HG03039 (cell line): ENCODE measurements around the gene PRCD.
"Not testable (repeated sequence)": the region's sequence is repeated elsewhere in the genome, so short reads cannot be mapped to it uniquely, and the experiment has no call there.

Source experiments
- ATAC-seq: cut with Tn5 transposase; IDR thresholded peaks from one replicate; pipeline ENCODE4 v1.9.1; 2021; ENCODE audit warnings: mild to moderate bottlenecking, moderate library complexity; ENCODE audit not compliant: unreplicated experiment

Gene PRCD

DNA sequence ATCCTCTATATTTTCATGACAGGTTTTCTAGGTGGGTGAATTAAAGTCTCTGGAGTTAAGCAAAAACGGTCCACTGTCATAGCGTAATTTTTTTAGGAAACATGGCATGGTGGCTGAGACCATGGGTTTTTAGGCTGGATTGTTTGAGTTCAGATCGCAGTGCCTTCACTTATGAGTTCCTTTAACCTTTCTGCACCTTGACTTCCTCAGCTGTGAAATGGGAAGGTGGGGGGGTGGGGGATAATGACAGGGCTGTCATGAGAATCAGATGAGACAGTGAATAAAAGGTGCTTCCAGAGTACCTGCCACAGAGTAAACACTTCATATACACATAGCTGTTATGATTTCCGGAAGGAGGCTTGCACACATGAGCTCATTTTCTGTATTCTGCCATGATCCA, 11.8 kb downstream of the PRCD start:
- no peak for ATAC-seq

DNA sequence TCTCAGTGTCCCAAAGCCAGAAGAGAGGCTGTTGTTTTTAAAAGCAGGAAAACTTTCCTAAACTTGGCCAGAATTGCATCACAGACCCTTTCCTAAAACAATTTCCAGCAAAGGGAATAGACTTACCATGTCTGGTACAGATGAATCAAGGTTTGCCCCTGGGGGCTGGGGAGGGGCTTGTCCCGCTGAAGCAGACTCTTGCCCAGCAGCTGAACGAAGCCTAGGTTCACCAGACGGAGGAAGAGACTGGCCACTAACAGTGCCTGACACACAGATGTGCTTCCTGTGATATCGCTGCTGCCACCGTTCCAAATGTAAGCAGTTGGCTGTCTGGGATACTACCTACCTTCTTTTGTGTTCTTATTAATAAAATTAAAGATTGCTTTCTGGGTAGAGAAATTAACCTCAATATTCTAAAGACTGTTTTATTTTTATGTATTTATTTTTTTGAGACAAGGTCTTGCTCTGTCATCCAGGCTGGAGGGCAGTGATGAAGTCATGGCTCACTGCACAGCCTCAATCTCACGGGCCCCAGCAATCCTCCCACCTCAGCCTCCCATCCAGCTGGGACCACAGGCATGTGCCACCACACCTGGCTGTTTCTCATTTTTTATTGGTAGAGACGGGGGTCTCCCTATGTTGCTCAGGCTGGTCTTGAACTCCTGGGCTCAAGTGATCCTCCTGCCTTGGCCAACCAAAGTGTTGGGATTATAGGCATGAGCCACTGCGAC, 13.5 kb downstream of the PRCD start:
- ATAC-seq = no peak

DNA sequence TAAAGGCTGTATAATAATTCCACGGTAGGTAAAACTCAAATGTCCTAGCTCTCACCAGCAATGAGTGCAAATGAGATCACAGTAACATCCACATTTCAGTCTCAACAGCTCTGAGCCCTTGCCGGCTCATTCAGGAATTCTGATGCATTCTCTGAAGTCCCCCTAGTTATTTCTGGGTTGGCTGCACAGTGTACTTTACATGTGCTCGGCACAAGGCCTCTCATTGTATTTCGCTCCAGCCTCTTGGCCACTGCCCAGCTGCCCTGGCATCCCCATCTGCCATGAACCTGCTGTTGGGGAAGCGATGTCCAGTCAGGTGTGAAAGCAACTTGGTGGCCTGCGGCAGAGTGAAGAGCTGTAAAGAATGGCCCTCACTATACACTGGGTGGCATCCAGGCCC, 14.3 kb downstream of the PRCD start:
- no peak for ATAC-seq

DNA sequence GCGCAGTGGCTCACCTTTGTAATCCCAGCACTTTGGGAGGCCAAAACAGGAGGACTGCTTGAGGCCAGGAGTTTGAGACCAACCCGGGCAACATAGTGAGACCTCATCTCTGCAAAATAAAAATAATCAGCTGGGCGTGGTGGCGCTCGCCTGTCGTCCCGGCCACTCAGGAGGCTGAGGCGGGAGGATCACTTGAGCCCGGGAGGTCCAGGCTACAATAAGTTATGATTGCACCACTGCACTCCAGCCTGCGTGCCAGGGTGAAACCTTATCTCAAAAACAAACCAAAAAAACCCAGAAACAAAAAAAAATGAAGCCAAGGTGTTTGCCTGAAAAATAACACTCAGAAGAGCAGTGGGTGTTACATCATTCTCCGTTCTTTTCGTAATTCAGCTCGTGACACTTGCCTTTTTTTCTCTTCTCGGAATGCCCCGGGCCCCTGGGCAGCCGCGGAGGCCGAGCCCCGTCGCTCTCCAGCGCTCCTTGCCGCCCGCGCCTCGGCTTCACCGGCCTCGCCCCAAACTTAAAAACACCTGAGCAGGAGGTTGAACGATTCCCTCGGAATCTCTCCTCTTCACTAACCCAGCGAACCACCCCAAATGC, 17.0 kb downstream of the PRCD start:
- no peak for ATAC-seq

DNA sequence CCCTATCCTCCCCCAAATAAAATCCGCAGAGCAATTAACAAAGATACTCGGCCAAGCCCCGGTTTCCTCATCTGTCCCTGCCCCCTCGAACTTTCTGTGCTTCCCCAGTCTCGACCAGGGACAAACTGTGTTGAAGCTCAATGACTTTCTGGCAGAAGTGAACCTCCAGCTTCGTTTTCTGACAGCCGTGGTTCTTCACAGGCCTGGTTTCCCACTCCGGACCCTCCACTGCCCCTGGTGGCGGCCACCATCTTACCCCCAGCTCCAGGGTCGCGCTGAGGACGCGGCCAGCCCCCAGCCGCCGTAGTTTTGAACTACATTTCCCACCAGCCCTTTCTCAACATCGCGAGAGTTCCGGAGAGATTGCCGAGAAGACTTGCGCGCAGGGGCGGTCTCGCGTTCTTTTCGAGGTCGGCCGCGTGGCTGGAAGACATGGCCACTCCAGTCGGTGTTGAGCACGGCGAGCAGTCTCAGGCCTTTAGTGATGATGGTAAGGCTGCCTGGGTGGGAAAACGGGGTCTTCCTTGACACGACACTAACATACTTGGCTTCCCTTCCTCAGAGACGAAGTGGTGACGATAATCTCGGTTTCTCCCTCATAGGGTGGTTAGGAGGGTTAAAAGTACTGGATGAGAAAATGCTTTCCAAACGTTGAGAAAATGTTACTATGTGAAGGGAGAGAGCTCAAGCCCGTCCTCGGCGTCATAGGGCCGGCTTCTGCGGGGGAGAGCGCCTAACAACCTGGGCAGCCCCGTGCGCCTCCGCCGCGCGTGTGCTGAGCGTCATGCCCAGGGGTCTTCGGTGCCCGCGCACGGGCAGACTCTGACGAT, 17.7 kb downstream of the PRCD start:
- peak; percentile 75 for ATAC-seq

DNA sequence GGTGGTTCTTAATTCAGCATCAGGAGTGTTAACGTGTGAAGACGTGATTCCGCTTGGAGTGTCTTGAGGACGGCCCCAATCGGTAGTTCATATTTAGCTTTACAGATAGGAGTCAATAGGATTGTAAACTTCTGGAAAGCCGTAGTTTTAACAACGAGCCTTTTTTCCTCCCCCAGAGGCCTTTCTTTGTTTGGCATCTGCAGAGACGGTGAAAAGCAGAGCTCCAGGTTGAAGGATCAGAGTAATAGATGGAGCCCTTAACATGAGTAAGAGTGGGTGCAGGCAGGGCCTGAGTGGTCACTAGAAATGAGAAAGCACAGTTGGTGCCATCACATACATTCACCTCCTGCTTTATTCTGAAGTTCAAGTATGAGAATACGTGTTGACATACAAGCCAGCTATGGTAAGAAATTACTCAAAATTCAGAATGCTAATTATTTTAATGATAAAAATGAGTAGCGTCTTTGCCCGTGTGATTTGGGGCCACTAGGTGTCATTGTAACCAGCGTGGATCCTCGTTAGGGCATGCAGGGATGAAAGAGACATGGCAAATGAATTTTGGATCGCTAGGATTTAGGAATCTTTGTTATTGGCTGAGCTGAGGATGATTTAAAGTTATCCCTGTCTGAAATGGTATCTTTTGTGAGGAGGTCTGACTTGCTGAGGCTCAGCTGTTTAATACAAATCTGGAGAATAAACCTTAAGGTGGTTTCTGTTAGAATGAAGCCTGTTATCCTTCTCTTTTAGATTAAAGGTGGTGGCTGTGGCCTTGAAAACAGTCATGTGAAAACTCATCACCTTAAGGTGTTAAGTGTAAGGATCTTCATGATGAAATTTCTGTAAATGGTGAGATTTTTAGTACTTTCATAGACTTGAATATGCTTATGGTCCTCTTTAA, 18.6 kb downstream of the PRCD start:
- ATAC-seq = no peak

DNA sequence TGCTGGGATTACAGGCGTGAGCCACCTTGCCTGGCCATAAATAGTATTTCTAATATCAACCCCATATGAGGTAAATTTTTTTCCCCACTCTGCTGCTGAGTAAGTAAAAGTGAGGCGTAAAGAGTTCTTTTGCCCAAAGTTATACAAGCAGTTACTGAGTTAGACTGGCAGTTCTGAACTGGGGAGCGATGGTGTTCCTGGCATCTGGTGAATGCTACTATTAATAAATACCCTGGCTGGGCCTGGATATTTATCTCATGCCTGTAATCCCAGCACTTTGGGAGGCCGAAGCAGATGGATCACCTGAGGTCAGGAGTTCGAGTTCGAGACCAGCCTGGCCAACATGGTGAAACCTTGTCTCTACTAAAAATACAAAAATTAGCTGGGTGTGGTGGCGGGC, 19.6 kb downstream of the PRCD start:
- ATAC-seq = not testable (repeated sequence)

DNA sequence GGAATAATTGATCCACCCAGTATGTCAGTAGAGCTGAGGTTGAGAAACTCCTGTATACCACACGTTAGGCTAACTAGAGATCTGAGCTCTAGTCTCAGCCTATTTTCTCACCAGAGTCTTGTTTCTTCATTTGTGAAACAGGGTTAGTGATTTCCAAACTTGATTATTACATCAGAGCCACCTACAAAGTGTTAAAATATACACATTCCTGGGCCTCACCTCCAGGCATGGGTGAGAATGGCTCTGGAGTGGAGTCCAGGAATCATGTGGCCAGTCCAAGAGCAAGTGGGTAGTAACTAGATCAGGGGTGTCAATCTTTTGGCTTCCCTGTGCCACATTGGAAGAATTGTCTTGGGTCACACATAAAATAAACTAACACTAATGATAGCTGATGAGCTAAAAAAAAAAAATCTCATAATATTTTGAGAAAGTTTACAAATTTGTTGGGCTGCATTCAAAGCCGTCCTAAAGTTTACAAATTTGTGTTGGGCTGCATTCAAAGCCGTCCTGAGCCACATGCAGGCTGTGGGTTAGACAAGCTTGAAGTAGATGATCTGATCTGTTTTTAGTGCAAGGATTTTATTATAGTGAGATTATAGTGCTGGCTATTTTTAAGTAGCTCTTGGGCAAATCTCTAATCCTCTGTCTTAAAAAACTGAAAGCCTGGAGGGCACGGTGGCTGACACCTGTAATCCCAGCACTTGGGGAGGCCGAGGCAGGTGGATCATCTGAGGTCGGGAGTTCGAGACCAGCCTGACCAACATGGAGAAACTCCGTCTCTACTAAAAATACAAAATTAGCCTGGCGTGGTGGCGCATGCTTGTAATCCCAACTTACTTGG, 20.4 kb downstream of the PRCD start:
- ATAC-seq = no peak

DNA sequence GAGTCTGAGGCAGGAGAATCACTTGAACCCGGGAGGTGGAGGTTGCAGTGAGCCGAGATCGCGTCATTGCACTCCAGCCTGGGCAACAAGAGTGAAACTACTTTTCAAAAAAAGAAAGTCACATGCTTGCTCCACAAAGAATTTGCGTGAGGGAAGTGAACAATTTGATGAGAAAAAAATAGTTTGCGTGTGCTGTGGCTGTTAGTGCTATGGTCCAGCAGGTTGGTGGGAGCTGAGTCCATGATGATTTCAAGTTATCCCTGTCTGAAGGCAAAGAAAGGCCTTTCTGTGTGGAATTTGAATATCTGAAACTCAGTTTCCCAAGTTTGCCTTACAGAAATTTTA, 21.0 kb downstream of the PRCD start:
- no peak for ATAC-seq

DNA sequence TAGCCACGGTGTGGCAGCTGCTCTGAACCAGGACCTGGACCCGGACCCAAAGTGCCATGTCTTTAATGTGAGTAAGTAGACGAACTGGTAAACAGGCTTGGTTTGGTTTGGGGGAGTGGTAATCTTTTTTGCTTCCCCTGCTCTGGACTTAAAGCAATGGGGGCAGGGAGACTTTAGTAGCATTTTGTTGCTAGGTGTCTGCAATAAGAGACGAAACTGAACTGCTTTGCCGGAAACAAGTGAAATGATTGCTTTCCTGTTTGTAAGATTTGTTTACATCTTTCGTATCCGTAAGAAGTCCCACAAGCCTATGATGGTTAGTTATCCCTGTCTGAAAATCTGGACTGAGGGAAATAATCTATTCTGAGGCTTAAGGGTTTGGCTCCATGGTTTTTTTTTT, 21.5 kb downstream of the PRCD start:
- ATAC-seq = no peak

DNA sequence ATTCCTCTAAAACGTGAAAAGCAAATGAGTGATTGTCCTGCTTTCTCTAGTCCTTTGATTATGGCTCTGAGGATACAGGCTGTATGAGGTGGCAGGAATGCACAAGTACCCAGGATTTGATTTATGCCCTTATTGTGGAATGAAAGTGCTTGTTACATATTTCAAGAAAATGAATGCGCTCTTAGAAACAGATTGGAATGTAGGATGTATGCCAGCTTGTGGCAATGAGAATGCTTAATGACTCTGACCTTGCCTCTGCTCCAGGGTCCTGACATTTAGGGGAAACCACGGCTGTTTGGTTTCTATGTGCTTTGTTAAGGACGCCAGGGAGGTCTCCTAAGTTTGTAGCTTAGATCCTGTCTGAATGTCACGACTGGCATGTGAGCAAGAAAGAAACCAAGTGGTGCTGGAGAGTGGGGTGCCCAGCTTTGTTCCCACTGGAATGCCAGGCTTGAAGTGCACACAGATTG, 22.0 kb downstream of the PRCD start:
- ATAC-seq = no peak

DNA sequence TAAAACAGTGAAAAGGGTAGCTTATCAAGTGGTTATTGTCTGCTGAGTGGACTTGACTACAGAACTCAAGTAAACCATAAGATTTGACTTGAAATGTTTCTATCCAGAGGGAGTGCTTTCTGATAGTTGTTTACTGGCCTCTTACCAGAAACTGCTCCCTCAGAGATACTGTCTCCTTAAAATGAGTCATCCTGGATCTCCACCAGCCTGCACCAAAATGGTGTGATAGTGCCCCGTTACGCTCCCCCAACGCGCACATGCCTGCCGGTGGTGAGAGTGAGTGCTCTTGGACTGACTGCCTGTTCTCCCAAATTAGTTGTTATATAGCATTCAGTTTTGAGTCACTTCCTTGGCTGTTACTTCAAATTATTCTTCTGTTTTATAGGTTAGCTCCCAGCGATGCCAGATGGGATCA, 22.9 kb downstream of the PRCD start:
- ATAC-seq = no peak

DNA sequence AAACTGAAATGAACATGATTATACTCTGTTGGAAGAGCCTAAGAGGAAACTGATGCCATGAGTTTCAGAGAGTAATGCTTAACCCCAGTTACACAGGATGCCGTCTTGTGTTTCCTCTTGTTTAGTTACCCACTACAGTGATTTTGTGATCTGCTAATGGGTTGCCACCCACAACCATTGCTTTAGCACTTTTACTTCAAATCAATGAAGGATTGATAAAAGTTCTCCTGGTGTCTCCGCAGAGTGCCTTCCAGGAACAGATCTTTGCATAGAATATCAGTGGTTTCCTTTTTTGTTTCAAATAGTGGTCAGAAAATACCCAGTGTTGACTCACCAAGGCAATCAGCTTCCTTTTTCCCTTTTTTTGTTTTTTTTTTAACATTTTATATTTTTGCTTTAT, 23.5 kb downstream of the PRCD start:
- ATAC-seq = not testable (repeated sequence)

DNA sequence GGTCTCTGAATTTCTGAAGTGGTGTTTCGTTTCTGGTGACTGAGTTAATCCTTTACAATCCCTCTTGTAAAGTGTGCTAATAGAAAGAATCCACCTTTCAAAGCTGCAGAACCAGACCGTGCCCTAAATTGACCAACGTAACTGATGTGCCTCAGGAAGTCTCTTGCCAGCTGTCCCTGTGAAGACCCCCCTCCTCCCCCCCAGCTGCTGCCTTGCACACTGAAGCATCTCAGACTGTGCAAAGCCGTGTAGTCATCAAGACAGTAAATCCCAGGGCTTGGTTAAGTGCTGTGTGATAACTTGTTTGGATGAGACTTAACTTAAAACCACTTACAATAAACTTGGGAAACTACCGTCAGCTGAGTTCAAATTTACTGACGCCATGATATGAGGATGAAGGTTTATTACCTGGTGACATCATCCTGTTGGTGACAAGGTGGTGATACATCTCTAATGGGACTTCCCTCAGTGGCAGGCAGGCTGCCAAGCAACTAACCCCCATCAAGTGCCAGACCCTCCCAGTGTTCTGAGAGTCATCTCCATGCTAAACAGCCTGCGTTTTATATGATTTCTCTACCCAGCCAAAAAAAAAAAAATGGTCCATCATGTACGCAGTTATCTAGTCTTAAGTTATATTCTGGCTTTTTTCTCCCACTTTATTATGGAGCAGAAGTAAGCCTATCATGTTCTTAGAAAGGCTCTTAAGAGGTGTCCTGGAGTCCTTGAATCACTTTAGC, 25.3 kb downstream of the PRCD start:
- ATAC-seq = not testable (repeated sequence)

DNA sequence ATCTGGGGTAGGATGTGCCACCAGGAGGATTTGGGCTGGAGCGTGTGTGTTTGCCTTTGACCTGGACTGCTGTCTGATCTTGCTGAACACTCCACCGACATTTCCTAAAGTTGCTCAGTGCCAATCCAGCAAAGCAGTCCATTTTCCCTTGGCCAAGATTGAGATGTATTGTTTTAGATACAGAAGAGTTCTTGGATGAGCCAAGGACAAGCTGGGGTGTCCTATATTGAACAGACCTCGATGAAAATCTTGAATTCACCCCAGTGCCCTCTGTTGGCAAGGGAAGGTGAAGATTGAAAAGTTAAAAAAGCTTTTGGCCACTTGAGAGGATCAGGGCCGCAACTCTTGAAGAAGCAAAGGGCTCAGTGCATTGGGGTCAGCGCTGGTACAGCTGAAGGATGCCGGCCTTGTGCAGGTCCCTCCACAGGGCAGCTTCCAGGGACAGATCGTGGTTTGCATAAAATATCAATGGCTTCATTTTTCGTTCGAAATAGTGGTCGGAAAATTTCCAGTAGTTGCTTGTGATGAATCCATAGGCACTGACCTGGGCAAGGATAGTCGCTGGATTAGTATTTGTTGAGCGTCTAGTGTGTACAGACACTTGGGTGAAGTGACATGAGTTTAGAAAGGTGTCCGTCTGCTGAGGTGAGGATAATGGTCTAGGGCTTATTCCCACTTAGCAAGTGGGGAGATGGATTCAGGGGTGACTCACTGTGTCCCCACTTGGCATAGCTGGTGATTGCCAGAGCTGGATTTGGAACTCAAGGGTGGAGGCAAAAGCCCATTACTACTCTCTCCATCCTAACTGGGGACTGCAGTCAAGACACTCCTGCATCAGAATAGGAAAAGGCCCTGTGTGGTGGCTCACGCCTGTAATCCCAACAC, 26.1 kb downstream of the PRCD start:
- ATAC-seq = no peak

DNA sequence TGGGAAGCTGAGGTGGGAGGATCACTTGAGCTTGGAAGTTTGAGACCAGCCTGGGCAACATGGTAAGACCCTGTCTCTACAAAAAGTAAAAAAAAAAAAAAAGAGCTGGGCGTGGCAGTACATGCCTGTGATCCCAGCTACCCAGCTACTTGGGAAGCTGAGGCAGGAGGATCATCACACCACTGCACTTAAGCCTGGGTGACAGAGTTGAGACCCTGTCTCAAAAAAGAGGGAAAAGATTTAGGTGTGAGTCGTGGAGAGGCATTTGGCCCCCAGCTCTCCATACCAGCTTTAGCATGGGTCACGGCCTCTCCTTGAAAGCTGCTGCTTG, 26.7 kb downstream of the PRCD start:
- no peak for ATAC-seq

DNA sequence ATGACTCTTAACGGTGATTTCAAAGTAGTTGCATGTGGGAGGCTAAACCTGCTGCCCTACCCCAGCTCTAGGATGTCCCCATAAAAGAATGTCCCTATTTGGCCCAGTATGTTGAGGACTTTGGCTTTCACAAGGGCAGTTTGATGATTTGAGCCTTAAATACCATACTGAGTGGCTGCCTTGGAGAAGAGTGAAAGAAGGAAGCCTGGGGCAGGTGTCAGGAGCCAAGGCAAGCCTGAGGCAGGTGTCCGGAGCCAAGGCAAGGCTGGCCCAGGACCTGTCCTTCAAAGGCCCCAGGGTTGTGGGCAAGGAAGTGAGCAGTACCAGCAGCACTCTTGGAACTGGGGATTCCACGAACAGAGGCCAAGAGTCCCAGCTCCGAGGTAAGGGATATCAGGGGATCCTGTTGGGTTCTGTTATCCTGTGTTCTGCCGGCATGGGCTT, 27.2 kb downstream of the PRCD start:
- no peak for ATAC-seq

DNA sequence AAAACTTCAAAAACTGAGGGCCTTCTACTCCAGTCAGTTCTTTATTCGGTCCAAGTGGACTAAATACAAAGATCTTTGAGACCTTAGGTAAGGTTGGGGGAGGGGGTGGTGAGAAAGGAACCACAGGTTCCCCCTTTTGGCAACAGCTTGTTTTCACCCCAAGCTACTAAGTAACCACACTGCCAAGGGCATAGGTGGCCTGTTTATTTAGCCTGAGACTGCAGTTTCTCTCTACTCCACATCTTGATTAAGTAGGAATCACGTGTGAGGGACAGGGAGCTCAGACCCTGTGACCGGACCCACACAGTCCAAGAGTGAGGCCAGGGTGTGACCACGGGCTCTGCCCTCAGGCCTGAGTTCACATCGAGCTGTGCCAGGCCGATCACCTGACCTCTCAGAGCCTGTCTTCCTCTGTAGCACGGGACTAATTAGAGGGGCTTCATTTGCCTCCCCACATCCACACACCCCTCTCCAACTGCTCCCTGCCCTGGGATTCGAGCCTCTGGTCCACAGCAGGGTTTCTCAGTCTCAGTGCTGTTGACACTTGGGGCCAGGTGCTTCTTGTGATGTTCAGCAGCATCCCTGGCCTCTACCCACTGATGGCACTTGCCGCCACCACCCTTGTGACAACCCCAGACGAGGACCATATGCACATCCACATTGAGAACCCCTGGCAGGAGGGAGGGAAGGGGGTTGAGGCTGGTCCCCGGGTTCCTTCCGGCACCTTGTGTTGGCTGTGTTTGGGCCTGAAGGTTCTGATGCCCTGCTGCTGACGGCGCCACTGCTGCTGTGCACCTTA, 28.0 kb downstream of the PRCD start:
- no peak for ATAC-seq
